Mesothelial cell of epicardium (in vitro differentiated cells): ENCODE measurements around the gene PRTG. TPM values are rescaled to one million over a fixed set of nuclear protein-coding genes. Genes with fewer than 3 reads are reported as not detected.

ENCODE experiments used
- DNase-seq, 2 experiments: peaks; one replicate each; pipeline ENCODE4 v3.0.0; 2021; ENCODE audit warnings: low spot score in 2 of 2; ENCODE audit not compliant: unreplicated experiment in 2 of 2
- H3K27ac Mint-ChIP-seq: 2 replicates; pipeline ENCODE4 v1.8.0; 2021; ENCODE audit warnings: mixed read lengths
- H3K27me3 Mint-ChIP-seq: 2 replicates; pipeline ENCODE4 v1.8.0; 2021; ENCODE audit warnings: low read depth, mixed read lengths
- H3K36me3 Mint-ChIP-seq: 2 replicates; pipeline ENCODE4 v1.8.0; 2021; ENCODE audit warnings: mixed read lengths
- H3K4me1 Mint-ChIP-seq: 2 replicates; pipeline ENCODE4 v1.8.0; 2021; ENCODE audit warnings: mixed read lengths
- H3K4me3 Mint-ChIP-seq: 2 replicates; pipeline ENCODE4 v1.8.0; 2021; ENCODE audit warnings: mild to moderate bottlenecking, moderate library complexity, mixed read lengths
- H3K9me3 Mint-ChIP-seq: 2 replicates; pipeline ENCODE4 v1.8.0; 2021; ENCODE audit warnings: mixed read lengths
- total RNA-seq: library from RNA; stranded (reverse); gene quantifications from 3 replicates; pipeline ENCODE4 v1.2.1, GENCODE V29; 2021
- TF ChIP-seq, protein P1 (sequence below): fragments of 200-600 bp; sonication (generic); IDR thresholded peaks from one replicate; pipeline ENCODE4 v1.5.0; 2021; ENCODE audit warnings: antibody characterized with exemption; ENCODE audit not compliant: unreplicated experiment

The PRTG gene
- total RNA-seq, 1 donor from 2014 or later: 16.9 TPM

- Mint-ChIP-seq H3K4me1 (peaks cover 45% of the 10 kb centered on the region), H3K36me3 (peaks cover 6% of the 10 kb centered on the region), H3K4me3 (no peak overlapping the region), H3K27ac (peak overlapping the region; percentile 45), H3K9me3 (no peaks in the 10 kb centered on the region), H3K27me3 (no peaks in the 10 kb centered on the region)
- DNase-seq: no peak
- TF ChIP-seq, protein P1, sequence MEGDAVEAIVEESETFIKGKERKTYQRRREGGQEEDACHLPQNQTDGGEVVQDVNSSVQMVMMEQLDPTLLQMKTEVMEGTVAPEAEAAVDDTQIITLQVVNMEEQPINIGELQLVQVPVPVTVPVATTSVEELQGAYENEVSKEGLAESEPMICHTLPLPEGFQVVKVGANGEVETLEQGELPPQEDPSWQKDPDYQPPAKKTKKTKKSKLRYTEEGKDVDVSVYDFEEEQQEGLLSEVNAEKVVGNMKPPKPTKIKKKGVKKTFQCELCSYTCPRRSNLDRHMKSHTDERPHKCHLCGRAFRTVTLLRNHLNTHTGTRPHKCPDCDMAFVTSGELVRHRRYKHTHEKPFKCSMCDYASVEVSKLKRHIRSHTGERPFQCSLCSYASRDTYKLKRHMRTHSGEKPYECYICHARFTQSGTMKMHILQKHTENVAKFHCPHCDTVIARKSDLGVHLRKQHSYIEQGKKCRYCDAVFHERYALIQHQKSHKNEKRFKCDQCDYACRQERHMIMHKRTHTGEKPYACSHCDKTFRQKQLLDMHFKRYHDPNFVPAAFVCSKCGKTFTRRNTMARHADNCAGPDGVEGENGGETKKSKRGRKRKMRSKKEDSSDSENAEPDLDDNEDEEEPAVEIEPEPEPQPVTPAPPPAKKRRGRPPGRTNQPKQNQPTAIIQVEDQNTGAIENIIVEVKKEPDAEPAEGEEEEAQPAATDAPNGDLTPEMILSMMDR: no peak
These were observed 83.5 kb downstream of the PRTG start for GRCh38 chr15:55659481-55659880.

- no peaks in the 10 kb centered on the region for H3K9me3 Mint-ChIP-seq
- H3K4me3 Mint-ChIP-seq: no peak overlapping the region
- H3K4me1 Mint-ChIP-seq: peaks cover 50% of the 10 kb centered on the region
- H3K27me3 Mint-ChIP-seq: no peaks in the 10 kb centered on the region
- peaks cover 5% of the 10 kb centered on the region for H3K36me3 Mint-ChIP-seq
- DNase-seq: no peak
- peak overlapping the region; percentile 45 for H3K27ac Mint-ChIP-seq
- TF ChIP-seq, protein P1: no peak
These were observed 84.1 kb downstream of the PRTG start for GRCh38 chr15:55658886-55659285.

GRCh38 chr15:55654561-55655031, 88.4 kb downstream of the PRTG start:
- H3K27ac Mint-ChIP-seq: peak overlapping the region; percentile 11
- no peak overlapping the region for H3K4me3 Mint-ChIP-seq
- no peaks in the 10 kb centered on the region for H3K9me3 Mint-ChIP-seq
- H3K4me1 Mint-ChIP-seq: peaks cover 47% of the 10 kb centered on the region
- TF ChIP-seq, protein P1: no peak
- DNase-seq: no peak
- peaks cover 5% of the 10 kb centered on the region for H3K36me3 Mint-ChIP-seq
- H3K27me3 Mint-ChIP-seq: no peaks in the 10 kb centered on the region

- DNase-seq: no peak
- H3K4me1 Mint-ChIP-seq: peaks cover 39% of the 10 kb centered on the region
These were observed 90.0 kb downstream of the PRTG start for GRCh38 chr15:55652909-55653495.

GRCh38 chr15:55652359-55652758, 90.6 kb downstream of the PRTG start:
- TF ChIP-seq, protein P1: no peak
- H3K4me1 Mint-ChIP-seq: peaks cover 39% of the 10 kb centered on the region
- H3K27me3 Mint-ChIP-seq: no peaks in the 10 kb centered on the region
- H3K27ac Mint-ChIP-seq: no peak overlapping the region
- no peaks in the 10 kb centered on the region for H3K9me3 Mint-ChIP-seq
- H3K4me3 Mint-ChIP-seq: no peak overlapping the region
- peaks cover 5% of the 10 kb centered on the region for H3K36me3 Mint-ChIP-seq
- DNase-seq: no peak

More at GRCh38 chr15:55652909-55653495, 90.0 kb downstream of the PRTG start:
- no peaks in the 10 kb centered on the region for H3K9me3 Mint-ChIP-seq
- no peaks in the 10 kb centered on the region for H3K27me3 Mint-ChIP-seq
- H3K36me3 Mint-ChIP-seq: peaks cover 5% of the 10 kb centered on the region
- no peak overlapping the region for H3K4me3 Mint-ChIP-seq
- TF ChIP-seq, protein P1: no peak
- no peak overlapping the region for H3K27ac Mint-ChIP-seq

- peaks cover 28% of the 10 kb centered on the region for H3K4me1 Mint-ChIP-seq
- TF ChIP-seq, protein P1: no peak
- H3K4me3 Mint-ChIP-seq: no peak overlapping the region
- no peak overlapping the region for H3K27ac Mint-ChIP-seq
- H3K36me3 Mint-ChIP-seq: peaks cover 10% of the 10 kb centered on the region
- no peaks in the 10 kb centered on the region for H3K27me3 Mint-ChIP-seq
- no peak for DNase-seq
- H3K9me3 Mint-ChIP-seq: no peaks in the 10 kb centered on the region
These were observed 93.9 kb downstream of the PRTG start for GRCh38 chr15:55649058-55649423.
